Upper lobe of left lung (tissue), 6 donors: ENCODE measurements around the gene TICAM2. TPM values are rescaled to one million over a fixed set of nuclear protein-coding genes. Genes with fewer than 3 reads are reported as not detected.

Source experiments
- ATAC-seq, 2 donors: fragments of 200-7000 bp; cut with Tn5 transposase; one replicate each; pipeline ENCODE4 v1.9.1; 2022; ENCODE audit warnings: mild to moderate bottlenecking in 2 of 2, moderate library complexity in 2 of 2; ENCODE audit not compliant: low FRiP score in 2 of 2
- DNase-seq, 2 donors: peaks; one replicate each; pipeline ENCODE4 v3.0.0-alpha.2; 2019 to 2020
- H3K27ac ChIP-seq, 4 donors: fragments of 200-600 bp; sonication (generic); one replicate each; pipeline ENCODE4 v1.5.1; 2016 to 2019
- H3K27me3 ChIP-seq, 4 donors: fragments of 200-600 bp; sonication (generic); one replicate each; pipeline ENCODE4 v1.5.1; 2017 to 2019
- H3K36me3 ChIP-seq, 4 donors: fragments of 200-600 bp; sonication (generic); one replicate each; pipeline ENCODE4 v1.5.1; 2016 to 2019
- H3K4me1 ChIP-seq, 4 donors: fragments of 200-600 bp; sonication (generic); one replicate each; pipeline ENCODE4 v1.5.1; 2018 to 2019
- H3K4me3 ChIP-seq, 4 donors: fragments of 200-600 bp; sonication (generic); one replicate each; pipeline ENCODE4 v1.5.1; 2017 to 2019; ENCODE audit warnings: mild to moderate bottlenecking in 2 of 4, moderate library complexity in 1 of 4
- H3K9me3 ChIP-seq, 4 donors: fragments of 200-600 bp; sonication (generic); one replicate each; pipeline ENCODE4 v1.5.1; 2018 to 2019
- EP300 ChIP-seq, 4 donors: sonication (generic); formaldehyde crosslinking; IDR thresholded peaks; one replicate each; pipeline ENCODE4 v1.5.1; 2017; ENCODE audit warnings: antibody characterized with exemption in 4 of 4, control low read depth in 2 of 4
- POLR2A ChIP-seq, 4 donors: fragments of 450-650 bp; IDR thresholded peaks; one replicate each; pipeline ENCODE4 v1.5.1; 2016 to 2017; ENCODE audit warnings: antibody characterized with exemption in 4 of 4, mild to moderate bottlenecking in 2 of 4
- POLR2AphosphoS5 ChIP-seq, 2 donors: sonication (generic); formaldehyde crosslinking; IDR thresholded peaks; one replicate each; pipeline ENCODE4 v1.5.1; 2017; ENCODE audit warnings: antibody characterized with exemption in 2 of 2
- WGBS, 2 donors: methylation state at CpG; one replicate each; pipeline ENCODE4 v1.1.5; 2017 to 2018; 5-methylcytosine and 5-hydroxymethylcytosine counted together
- total RNA-seq, 6 donors: library from RNA; depleted of rRNA in 4 of 6; stranded (reverse); fragments of >200 nt in 4 of 6; gene quantifications; one replicate each; pipeline versions ENCODE4 v1.1.0 to v1.2.1, GENCODE V29; 2016 to 2021
- TF ChIP-seq, protein P1 (sequence below), 6 experiments: fragments of 450-650 bp in 4 of 6; fragments of 200-600 bp in 2 of 6; sonication (generic) in 2 of 6; IDR thresholded peaks; one replicate each; pipeline ENCODE4 v1.5.1; 2016 to 2019; ENCODE audit warnings: antibody characterized with exemption in 6 of 6
- donor health status: DM: no; HTN: no; CAD: no; lungs with moderate emphysema.
- donor health status: DM: no; HTN: yes; CAD: no; lungs with severe emphysema.

TICAM2 gene
- total RNA-seq, 6 donors from 2014 or later, result 0.30 to 6.7 (median 1.8) TPM

GRCh38 chr5:115616892-115617291 lies 14.6 kb upstream of the TICAM2 start:
- Histone ChIP-seq H3K4me1 (peaks cover 0 to 5% (median 0%) of the 10 kb centered on the region in 4 donors), H3K4me3 (no peak overlapping the region), H3K27ac (no peak overlapping the region), H3K27me3 (no peaks in the 10 kb centered on the region), H3K9me3 (no peaks in the 10 kb centered on the region), H3K36me3 (peaks cover 0 to 67% (median 16%) of the 10 kb centered on the region in 4 donors)
- ATAC-seq (no peak), DNase-seq (no peak)
- 0 to 24% methylated on average over 1 of the region's 1 CpG for WGBS, 2 donors
- TF ChIP-seq POLR2A (IDR thresholded peaks at IDR 0.05) (no peak), EP300 (IDR thresholded peaks at IDR 0.05) (no peak)

DNA sequence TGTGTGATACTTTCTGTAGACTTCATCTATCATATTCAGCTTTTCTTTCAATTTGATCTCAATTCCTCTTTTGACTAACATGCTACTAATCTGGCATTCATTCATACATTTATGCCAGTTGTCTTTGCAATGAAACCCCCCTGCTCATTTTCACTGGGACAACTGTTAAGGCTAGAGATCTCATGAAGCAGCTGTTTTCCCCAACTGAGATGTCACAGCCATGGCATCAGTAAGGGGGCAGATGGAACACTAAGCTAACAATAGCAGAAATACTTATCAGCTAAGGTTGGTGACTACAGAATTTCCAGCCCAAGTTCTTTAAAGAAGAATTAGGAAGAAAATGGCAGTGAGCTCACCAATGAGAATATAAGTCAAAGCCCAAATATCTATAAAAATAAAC lies 14.2 kb upstream of the TICAM2 start:
- Histone ChIP-seq H3K36me3 (peaks cover 0 to 67% (median 16%) of the 10 kb centered on the region in 4 donors), H3K27ac (no peak overlapping the region), H3K9me3 (no peaks in the 10 kb centered on the region), H3K27me3 (no peaks in the 10 kb centered on the region), H3K4me3 (no peak overlapping the region), H3K4me1 (peaks cover 0 to 4% (median 0%) of the 10 kb centered on the region in 4 donors)
- ATAC-seq, result no peak
- no peak for TF ChIP-seq EP300 (IDR thresholded peaks at IDR 0.05)
- DNase-seq, result no peak

GRCh38 chr5:115611873-115612272 lies 9.6 kb upstream of the TICAM2 start:
- WGBS, 2 donors, result 94 to 95% methylated on average over 5 of the region's 5 CpGs
- H3K27ac ChIP-seq, result no peak overlapping the region

GRCh38 chr5:115607935-115608334 lies 5.7 kb upstream of the TICAM2 start:
- ATAC-seq, result no peak

More at GRCh38 chr5:115611873-115612272, 9.6 kb upstream of the TICAM2 start:
- no peaks in the 10 kb centered on the region for H3K27me3 ChIP-seq
- H3K4me1 ChIP-seq, result no peaks in the 10 kb centered on the region
- no peak for DNase-seq
- TF ChIP-seq POLR2A (IDR thresholded peaks at IDR 0.05) (no peak), POLR2AphosphoS5 (IDR thresholded peaks at IDR 0.05) (no peak), EP300 (IDR thresholded peaks at IDR 0.05) (no peak)
- TF ChIP-seq, protein P1, sequence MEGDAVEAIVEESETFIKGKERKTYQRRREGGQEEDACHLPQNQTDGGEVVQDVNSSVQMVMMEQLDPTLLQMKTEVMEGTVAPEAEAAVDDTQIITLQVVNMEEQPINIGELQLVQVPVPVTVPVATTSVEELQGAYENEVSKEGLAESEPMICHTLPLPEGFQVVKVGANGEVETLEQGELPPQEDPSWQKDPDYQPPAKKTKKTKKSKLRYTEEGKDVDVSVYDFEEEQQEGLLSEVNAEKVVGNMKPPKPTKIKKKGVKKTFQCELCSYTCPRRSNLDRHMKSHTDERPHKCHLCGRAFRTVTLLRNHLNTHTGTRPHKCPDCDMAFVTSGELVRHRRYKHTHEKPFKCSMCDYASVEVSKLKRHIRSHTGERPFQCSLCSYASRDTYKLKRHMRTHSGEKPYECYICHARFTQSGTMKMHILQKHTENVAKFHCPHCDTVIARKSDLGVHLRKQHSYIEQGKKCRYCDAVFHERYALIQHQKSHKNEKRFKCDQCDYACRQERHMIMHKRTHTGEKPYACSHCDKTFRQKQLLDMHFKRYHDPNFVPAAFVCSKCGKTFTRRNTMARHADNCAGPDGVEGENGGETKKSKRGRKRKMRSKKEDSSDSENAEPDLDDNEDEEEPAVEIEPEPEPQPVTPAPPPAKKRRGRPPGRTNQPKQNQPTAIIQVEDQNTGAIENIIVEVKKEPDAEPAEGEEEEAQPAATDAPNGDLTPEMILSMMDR (IDR thresholded peaks at IDR 0.05), result no peak
- H3K9me3 ChIP-seq, result no peaks in the 10 kb centered on the region
- H3K4me3 ChIP-seq, result no peak overlapping the region
- peaks cover 0 to 35% (median 2%) of the 10 kb centered on the region in 4 donors for H3K36me3 ChIP-seq
- no peak for ATAC-seq

GRCh38 chr5:115605436-115605835 lies 3.2 kb upstream of the TICAM2 start:
- ATAC-seq (no peak), DNase-seq (no peak)
- Histone ChIP-seq H3K27ac (no peak overlapping the region), H3K27me3 (no peaks in the 10 kb centered on the region), H3K4me1 (peaks cover 15 to 24% (median 17%) of the 10 kb centered on the region in 4 donors), H3K4me3 (no peak overlapping the region), H3K9me3 (no peaks in the 10 kb centered on the region), H3K36me3 (no peaks in the 10 kb centered on the region)
- TF ChIP-seq POLR2A (IDR thresholded peaks at IDR 0.05) (no peak), EP300 (IDR thresholded peaks at IDR 0.05) (no peak), POLR2AphosphoS5 (IDR thresholded peaks at IDR 0.05) (no peak)
- TF ChIP-seq, protein P1 (IDR thresholded peaks at IDR 0.05), result no peak
- WGBS, 2 donors, result 90 to 92% methylated on average over 3 of the region's 3 CpGs

More at GRCh38 chr5:115607935-115608334, 5.7 kb upstream of the TICAM2 start:
- no peak overlapping the region for H3K4me3 ChIP-seq
- TF ChIP-seq, protein P1 (IDR thresholded peaks at IDR 0.05), result no peak
- TF ChIP-seq POLR2A (IDR thresholded peaks at IDR 0.05) (no peak), EP300 (IDR thresholded peaks at IDR 0.05) (no peak), POLR2AphosphoS5 (IDR thresholded peaks at IDR 0.05) (no peak)
- peaks cover 2 to 5% (median 3%) of the 10 kb centered on the region in 4 donors for H3K4me1 ChIP-seq
- H3K27me3 ChIP-seq, result no peaks in the 10 kb centered on the region
- no peak overlapping the region for H3K27ac ChIP-seq
- DNase-seq, result no peak
- peaks cover 0 to 4% (median 0%) of the 10 kb centered on the region in 4 donors for H3K36me3 ChIP-seq
- H3K9me3 ChIP-seq, result no peaks in the 10 kb centered on the region
- WGBS, 2 donors, result 89 to 94% methylated on average over 2 of the region's 2 CpGs

GRCh38 chr5:115602591-115603125 lies 379 bp upstream of the TICAM2 start:
- Histone ChIP-seq H3K9me3 (no peaks in the 10 kb centered on the region), H3K36me3 (no peaks in the 10 kb centered on the region), H3K4me1 (peaks cover 21 to 34% (median 28%) of the 10 kb centered on the region in 4 donors), H3K4me3 (peak overlapping the region in 3 of 4 donors; percentile 61 to 82 (median 79)), H3K27me3 (no peaks in the 10 kb centered on the region), H3K27ac (peak overlapping the region; percentile 89 to 95 (median 90))
- 45 to 50% methylated on average over 11 of the region's 11 CpGs for WGBS, 2 donors
- no peak for TF ChIP-seq EP300 (IDR thresholded peaks at IDR 0.05)
- TF ChIP-seq, protein P1 (IDR thresholded peaks at IDR 0.05), result no peak
- TF ChIP-seq POLR2A (IDR thresholded peaks at IDR 0.05), result no peak
- TF ChIP-seq POLR2AphosphoS5 (IDR thresholded peaks at IDR 0.05), result no peak
- no peak for DNase-seq
- ATAC-seq, result peak; percentile 25
